HUDEP-2 (cell line): Measurements from ENCODE around the gene RASA3.
"Not testable (repeated sequence)": the region's sequence is repeated elsewhere in the genome, so short reads cannot be mapped to it uniquely, and the experiment has no call there.

Source experiments
- DNase-seq, 76 experiments: peaks; one replicate each; lab custom pipeline; 2025; ENCODE audit not compliant: unreplicated experiment in 76 of 76; lab: John Stamatoyannopoulos, UW

Gene RASA3

DNA sequence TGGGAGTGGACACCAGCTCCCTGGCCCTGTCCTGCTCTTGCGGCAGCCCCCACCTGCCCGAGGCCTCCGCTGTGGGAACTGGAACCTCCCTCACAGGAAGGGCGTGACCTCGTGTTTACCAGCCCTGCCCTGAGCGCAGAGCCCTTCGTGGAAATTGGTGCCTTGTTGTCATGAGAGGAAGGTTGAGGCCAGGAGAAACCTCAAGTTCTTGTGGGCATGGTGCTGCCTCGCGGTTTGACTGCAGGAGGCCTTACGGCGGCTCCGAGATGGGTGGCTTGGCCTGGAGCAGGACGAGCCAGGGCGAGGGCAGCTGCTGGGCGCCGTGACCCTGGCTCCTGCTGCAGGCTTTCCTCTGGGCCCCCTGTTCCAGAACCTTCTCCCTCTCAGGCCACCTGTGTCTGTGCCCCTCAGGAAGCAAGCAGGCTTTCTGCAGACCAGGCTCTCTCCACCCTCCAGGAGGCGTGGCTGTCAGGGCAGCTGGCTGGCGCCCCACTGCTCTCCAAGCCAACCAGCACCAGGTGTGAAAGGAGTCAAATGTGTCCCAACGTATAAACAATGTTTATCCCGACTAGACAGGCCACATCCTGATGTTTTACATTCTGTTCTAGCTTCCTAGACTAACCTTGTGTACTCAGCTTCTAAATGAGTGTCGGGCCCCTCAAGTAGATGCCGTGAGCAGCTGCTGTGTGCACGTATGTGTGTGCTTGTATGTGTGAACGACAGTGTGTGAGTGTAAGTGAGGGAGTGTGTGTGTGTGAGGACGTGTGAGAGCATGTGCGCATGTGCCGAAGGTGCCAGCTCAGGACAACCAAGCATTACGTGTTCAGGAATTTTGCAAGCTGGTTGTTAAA, 10.4 kb upstream of the RASA3 start:
- DNase-seq: peak in 57 of 76 experiments; percentile 5 to 71 (median 40)

DNA sequence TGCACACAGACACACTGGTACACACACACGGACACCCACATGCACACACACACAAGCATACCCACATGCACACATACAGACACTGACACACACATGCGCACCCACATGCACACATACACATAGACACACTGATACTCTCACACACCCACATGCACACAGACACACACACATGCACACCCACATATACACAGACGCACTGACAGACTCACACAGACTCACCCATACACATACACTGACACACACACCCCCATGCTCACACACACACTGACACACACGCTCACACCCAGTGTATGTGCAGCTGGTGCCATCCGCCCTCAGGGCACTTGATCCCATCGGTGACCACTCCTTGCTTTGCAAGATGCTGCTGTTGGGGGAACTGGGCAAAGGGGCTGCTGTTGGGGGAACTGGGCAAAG, 9.7 kb upstream of the RASA3 start:
- DNase-seq: peak in 1 of 76 experiments; percentile 29

DNA sequence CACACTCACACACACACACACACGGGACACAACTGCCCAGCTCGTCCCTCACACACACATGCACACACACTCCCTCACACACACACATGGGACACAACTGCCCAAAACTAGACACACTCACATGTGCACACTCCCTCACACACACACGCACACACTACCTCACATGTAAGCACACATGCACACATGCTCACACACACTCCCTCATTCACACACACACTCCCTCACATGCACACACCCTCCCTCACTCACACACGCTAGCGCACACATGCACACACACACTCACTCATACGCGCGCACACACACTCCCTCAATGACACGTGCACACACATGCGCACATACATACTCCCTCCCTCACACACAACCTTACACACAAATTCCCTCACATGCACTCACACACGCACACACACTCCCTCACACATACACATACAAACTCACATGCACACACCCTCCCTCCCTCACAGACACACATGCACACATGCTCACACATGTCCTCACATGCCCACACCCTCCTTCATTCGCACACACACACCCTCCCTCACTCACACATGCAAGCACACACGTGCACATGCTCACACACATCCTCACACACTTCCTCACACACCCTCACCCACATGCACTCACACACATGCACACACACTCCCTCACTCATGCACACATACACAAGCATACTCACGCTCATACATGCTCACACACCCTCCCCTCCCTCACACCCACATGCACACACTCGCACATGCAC, 9.0 kb upstream of the RASA3 start:
- DNase-seq: no peak

DNA sequence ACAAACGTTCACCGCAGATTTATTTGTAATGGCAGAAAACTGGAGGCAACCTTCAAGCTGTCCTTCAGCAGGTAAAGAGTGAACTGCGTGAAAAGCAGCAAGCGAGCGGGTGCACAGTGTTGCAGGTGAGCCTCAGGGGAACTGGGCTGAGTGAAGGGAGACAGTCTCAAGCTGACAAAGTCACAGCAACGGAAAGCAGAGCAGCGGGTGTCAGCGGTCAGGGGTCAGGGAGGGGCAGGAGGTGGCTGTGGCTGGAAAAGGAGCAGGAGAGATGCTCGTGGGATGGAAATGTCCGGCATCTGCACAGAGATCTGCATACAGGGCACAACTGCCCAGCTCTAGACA, 8.5 kb upstream of the RASA3 start:
- peak in 1 of 76 experiments; percentile 11 for DNase-seq

DNA sequence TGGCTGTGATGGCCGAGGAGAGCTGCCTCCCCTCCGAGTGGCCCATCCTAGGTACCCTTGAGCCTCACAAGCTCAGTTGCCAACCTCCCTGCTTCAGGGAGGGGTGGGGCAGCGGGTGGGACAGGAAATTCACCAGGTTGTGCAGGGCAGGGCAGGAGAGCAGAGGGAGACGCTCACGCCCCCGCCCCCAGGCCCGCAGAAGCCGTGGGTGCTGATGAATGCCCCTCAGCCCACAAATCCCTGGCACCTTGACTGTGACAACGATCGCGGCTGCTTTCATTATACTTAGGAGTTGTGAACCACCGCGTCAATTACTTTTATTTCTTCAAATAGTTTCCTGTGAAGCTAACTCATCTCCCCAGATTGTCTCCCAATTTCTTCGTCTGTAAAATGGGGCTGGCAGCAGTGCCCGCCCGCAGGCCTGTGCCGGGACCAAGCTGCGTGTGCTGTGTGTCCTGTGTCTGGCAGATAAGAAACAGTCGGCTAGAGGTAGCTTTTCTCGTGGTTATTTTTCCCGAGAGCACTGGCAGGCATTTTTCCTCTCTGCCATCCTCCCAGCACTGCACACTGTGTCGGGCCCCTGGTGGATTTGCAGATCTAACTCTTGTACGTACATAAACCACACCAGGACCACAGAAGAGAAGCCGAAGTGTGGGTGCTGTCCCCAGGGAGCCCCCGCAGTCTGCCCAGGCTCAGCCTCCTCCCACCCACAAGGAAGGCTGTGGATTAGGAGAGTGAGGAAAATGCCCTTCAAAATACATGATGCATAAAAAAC, 7.9 kb upstream of the RASA3 start:
- DNase-seq: peak in 58 of 76 experiments; percentile 5 to 69 (median 42)

DNA sequence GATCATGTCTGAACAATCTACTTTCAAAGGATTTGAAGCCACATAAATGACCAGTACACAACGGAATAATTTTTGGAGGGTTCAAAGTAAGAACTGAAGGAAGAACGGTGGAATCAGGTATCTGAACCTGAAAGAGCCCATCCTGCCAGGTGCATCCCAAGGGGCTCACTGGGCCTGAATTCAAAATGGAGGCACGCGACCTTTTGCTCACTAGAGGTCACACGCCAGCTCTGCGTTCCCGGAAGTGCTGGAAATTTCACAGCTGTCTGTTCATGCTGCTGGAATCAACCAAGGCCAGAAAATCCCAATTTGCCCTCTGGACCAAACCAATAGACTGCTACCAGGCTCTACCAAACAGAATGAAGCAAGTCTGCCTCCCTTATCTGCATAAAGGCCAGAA, 4.2 kb upstream of the RASA3 start:
- DNase-seq: no peak

DNA sequence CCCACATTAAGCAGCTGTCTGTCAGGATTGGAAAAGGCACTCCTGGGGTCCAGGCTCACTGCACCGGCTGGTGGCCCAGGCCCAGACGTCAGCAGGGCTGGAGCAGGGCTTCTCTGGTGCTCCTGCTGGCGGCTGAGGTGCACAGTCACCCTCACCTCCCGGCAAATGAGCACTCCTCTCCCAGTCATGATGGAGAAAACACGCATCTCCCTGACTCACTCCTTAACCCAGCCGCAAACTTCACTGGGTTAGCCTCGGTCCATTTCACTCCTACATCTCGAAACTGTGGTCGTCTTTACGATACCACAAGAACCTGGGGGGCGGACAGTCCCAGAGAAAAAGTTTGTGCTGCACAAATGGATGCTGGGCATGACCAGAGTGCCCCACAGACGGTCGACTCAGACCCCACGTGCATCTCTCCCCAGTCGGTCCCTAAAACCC, 3.3 kb upstream of the RASA3 start:
- no peak for DNase-seq

DNA sequence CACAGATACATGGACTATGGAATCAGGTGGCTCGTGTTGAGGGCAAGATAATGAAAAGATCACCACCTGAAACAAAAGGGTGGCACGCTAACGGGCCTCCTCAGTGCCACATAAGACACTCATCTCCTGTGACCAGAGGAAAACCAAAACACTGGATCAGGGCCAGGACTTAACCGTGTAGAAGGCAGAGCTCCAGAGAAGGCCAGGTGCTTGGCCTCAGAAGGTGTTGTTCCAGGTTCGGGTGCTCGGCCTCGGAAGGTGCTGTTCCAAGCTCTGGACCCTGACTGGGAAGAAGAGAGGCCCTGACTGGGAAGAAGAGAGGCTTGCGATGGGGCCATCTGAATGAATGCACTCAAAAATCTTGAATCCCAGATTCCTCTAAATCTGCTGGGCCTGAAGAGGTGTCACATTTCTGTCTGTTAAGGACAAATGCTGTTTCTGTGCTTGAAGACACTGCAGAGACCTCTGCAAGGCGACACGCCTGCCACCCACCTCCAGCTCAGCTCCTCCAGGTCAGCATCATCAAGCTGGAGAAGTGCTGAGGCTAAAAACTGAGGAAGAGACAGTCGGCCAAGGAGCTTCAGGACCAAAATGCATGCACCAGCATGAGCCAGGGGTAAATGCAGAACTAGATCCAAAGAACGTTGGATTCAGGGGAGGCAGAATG, 2.7 kb upstream of the RASA3 start:
- no peak for DNase-seq

DNA sequence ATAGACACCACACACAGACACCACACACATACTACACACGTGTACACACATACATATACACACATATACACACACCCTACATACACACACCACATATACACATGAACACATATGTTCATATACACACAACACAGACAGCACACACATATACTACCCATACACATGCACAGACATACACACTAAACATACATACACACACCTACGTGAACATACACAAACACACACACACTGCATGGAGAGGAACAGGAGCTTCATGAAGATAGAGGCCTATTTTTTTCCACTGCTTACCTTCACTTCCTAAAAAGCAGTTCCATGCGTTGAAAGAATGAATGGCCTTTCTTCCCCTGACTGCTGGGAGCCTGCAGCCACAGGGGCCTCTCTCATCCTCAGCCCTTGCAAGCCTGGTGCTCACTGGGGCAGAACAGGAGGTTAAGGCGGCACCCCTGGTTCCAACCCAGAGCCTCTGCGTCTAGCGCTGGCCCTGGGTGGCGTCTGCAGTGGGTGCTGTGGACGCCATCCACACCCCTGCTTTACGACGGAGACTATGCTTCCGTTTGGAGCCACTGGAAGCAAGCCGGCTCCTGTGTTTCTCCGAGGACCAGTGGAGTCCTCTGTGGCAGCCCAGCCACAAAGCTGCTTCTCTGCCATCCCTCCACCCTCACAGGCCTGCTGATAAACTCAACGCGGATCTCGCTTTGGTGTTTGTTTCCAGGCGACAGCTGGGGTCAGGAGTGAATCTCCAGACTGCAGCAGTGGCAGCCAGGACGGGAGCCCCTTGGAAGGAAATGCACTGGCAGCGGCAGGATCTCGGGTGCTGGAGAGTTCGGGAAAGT, 1.9 kb upstream of the RASA3 start:
- peak in 2 of 76 experiments; percentile 14 to 23 for DNase-seq

DNA sequence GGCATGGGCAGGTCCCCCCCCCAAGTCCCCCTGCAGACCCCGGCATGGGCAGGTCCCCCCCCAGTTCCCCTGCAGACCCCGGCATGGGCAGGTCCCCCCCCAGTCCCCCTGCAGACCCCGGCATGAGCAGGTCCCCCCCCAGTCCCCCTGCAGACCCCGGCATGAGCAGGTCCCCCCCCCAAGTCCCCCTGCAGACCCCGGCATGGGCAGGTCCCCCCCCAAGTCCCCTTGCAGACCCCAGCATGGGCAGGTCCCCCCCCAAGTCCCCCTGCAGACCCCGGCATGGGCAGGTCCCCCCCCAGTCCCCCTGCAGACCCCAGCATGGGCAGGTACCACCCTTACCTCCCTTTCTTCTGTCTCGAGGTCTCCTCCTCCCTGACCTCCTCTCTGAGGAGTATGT, 1.1 kb upstream of the RASA3 start:
- DNase-seq: not testable (repeated sequence)

DNA sequence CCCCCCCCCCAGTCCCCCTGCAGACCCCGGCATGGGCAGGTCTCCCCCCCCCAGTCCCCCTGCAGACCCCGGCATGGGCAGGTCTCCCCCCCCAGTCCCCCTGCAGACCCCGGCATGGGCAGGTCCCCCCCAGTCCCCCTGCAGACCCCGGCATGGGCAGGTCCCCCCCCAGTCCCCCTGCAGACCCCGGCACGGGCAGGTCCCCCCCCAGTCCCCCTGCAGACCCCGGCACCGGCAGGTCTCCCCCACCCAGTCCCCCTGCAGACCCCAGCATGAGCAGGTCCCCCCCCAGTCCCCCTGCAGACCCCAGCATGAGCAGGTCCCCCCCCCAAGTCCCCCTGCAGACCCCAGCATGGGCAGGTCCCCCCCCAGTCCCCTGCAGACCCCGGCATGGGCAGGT, 703 bp upstream of the RASA3 start:
- DNase-seq: not testable (repeated sequence)

DNA sequence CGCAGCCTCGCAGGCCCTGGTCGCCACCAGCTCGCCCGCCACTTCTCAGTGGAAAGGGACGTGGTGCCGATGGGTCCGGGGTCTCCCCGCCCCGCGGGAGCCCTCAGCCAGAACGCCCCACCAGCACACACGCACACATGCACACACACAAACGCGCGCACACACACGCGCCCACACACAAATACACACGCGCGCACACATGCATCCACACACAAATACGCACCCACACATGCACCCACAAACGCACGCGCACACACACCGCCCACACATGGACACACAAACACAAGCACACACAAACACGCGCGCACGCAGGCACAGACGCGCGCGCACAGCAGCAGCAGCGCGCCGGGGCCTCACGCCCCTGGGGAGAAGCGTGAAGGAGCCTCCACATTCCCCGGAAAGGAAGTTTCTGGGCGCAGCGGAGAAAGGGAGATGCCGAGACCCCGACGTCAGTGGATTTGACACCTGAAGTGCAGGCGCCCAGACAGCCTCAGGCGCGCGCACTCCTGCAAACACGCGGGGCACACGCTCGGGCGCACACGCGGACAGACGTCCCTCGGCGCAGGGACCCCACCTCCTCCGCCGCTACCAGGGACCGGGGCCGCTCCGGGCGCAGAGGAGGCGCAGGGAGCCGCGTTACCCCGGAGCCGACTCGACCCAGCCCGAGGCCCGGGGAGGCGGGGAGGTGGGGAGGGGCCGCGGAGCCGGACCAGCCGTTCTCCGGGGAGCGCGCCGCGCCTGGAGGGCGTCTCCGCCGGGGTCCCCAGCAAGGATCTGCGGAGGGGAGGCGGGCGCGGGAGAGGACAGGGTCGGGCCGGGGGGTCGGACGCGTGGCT, 622 bp downstream of the RASA3 start:
- DNase-seq: peak in 3 of 76 experiments; percentile 22 to 51 (median 36)

DNA sequence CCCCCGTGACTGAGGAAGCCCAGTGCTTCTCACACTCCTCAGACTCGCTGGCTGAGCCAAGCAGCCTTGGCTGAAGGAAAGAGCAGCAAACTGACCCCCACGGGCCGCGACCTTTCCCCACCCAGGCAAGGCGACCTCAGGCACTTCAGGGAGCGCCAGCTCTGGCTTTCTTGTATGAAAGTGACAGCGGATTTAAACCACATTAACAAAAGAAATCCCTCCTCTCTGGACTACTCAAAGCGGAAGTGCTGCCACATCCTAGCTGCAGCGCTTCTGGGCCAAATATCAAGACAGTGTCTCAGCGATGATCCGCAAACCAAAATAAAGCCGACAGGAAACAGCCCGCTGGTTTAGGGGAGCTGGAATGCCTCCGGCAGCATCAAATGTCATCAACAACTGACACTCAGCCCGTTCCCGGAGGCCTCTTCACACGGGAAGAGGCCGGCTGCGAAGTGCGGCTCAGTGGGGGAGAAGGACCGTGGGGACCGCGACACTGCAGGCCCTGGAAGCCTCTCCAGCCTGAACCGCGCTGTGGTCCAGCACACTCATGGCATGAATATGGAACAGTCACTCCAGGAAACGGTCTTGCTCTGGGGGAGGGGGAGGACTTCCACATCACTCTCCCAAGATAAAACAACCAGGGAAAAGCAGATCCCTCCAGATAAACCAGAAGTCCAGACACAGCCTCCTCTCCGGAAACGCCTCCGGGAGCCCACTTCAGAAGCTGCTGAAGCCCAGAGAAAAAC, 1.4 kb downstream of the RASA3 start:
- peak in 14 of 76 experiments; percentile 9 to 43 (median 21) for DNase-seq

DNA sequence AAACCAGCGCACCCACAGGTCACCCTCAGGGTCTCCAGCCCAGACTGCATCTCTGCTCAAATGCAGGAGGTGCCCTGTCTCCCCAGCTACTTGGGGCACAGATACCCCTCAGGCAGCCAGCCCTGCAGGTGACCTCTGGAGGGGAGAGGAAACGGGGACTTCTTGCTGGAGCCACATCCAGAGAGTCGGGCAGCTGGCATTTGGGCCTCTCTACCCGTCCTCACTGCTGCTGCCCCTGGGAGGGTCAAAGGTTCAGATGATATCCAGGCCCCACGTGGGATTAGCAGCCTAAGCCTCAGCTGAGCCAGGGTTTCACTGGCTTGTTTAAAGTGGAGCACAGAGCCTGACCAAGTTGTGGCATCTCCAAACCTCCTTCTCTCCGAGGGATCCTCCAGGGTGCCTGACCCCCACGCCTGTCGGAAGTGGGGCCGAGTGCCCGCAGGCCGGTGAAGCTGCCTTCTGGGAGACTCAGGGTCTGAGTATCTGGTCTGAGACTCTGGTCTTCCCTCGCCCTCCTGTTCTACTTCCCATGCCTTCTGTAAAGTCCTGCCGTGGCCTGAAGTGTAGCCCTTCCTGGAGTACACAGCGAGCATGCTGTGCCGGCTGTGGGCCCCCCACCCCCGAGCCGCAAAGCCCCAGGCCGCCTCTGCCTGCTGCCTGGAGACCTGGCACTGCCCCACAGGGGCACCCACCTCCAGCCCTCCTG, 2.1 kb downstream of the RASA3 start:
- no peak for DNase-seq

DNA sequence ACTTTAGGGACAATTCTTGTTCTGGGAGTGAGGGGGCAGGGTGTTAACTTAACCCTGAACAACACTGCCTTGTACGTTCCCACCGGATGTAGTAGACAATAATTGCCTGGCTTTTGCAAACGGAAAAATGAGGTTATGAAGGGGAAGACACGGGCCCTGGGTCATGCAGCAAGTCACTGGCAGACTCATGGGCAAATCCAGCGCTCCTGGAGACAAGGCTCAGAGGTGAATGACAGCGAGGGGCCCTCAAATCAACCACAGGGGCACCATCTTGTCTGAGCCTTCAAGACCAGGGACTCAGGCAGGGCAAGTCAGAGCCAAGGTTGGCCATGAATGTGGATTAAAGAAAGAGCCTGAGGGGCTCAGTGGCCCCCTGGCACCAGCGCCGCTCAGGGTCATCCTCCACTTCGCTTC, 2.8 kb downstream of the RASA3 start:
- no peak for DNase-seq

DNA sequence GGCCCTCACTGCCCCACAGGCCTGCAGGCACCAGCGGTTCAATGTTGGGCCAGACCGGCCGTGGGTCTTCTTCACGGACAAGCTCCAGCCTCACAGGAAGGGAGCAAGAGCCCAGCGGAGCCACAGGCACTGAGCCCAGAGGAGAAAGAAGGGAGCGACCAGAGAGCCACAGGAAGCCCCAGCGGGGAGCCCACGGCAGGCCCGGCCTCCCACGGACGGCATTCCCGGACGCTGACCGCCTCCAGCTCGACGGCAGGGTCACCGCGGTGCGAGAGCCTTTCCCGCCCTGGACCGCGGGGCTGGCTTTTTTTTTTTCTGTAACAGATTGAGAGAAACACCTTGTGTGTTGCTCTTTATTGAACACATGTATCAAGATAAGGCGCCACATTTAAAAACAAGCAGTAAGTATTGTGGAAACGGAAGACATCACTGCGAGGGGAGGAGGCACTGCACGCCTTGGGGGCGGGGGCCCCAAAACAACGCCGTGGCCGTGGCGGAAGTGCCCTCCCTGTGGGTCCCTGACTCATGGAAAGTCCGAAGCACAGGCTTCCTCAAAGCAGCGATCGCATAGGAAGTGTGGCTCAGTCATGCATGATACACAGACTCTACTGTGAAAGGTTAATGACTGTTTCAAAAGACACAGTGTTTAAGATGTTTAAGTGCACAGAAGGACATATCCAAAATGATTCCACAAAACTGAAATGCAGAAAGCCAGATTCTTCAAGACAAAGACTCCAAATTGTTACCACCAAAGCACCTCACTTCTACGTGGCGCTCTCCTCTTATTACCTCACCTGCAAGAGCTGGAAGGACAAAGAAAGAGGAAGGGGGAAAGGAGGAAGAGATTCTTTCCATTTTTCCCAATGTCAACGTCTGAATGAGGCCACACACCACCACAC, 3.5 kb downstream of the RASA3 start:
- DNase-seq: peak in 45 of 76 experiments; percentile 3 to 65 (median 36)

DNA sequence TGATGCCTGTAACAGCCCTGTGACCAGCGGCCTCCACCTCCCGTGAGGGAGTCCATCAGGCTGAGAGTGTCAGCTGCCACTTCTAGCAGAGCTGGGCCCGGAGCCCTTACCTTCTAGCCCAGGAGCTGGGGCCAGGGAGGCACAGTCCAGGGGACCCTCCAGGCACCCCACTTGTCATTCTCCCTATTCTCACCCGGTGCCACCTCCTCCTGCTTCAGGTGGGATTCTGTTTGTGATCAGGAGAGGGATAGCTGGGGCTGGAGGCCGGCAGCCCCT, 4.1 kb downstream of the RASA3 start:
- DNase-seq: no peak
